H1 (cell line): ENCODE data around the gene SMIM8. TPM values are rescaled to one million over a fixed set of nuclear protein-coding genes. Genes with fewer than 3 reads are reported as not detected.

ENCODE experiments used
- CTCF ChIA-PET: fragments of 300-600 bp; sonication (Branson Sonifier 250); formaldehyde crosslinking; loops from one replicate; lab custom pipeline; 2021; ENCODE audit not compliant: partially characterized antibody; lab: Charles Lee
- POLR2A ChIA-PET: fragments of 300-600 bp; sonication (Branson Sonifier 250); formaldehyde crosslinking; loops from one replicate; lab custom pipeline; 2021; ENCODE audit warnings: inconsistent platforms; ENCODE audit not compliant: partially characterized antibody; lab: Charles Lee
- DNase-seq, 2 experiments: peaks; one replicate each; pipeline versions ENCODE4 v3.0.0 to v3.0.0-alpha.2; 2010 to 2022; ENCODE audit warnings: low spot score in 2 of 2, low read depth in 1 of 2, mixed read lengths in 1 of 2
- FAIRE-seq: peaks from 2 replicates; lab custom pipeline; 2011; peaks lifted over from hg19 to GRCh38; lab: Jason Lieb, UNC
- H2AFZ ChIP-seq: 2 replicates; pipeline ENCODE4 v1.8.1; 2012; ENCODE audit warnings: low read length, inconsistent platforms
- H2AK5ac ChIP-seq: 2 replicates; pipeline ENCODE4 v1.6.1; 2013; ENCODE audit warnings: low read depth, low read length
- H2BK120ac ChIP-seq: replicated peaks from 2 replicates; pipeline ENCODE3; 2013; ENCODE audit warnings: low read depth, low read length, inconsistent platforms
- H2BK12ac ChIP-seq: 2 replicates; pipeline ENCODE4 v1.6.1; 2013; ENCODE audit warnings: low read depth, low read length
- H2BK15ac ChIP-seq: 2 replicates; pipeline ENCODE4 v1.6.1; 2013; ENCODE audit warnings: low read length
- H2BK20ac ChIP-seq: 2 replicates; pipeline ENCODE4 v1.6.1; 2013; ENCODE audit warnings: low read length
- H2BK5ac ChIP-seq: 2 replicates; pipeline ENCODE4 v1.6.1; 2013; ENCODE audit warnings: low read depth, low read length
- H3K14ac ChIP-seq: 2 replicates; pipeline ENCODE4 v1.6.1; 2013; ENCODE audit warnings: inconsistent platforms; ENCODE audit not compliant: insufficient read length
- H3K18ac ChIP-seq: 2 replicates; pipeline ENCODE4 v1.6.1; 2013; ENCODE audit warnings: low read length; ENCODE audit errors: extremely low read depth
- H3K23ac ChIP-seq: 2 replicates; pipeline ENCODE4 v1.6.1; 2013; ENCODE audit warnings: inconsistent platforms; ENCODE audit not compliant: insufficient read length
- H3K23me2 ChIP-seq: 2 replicates; pipeline ENCODE4 v1.6.1; 2013; ENCODE audit warnings: low read depth, low read length
- H3K27ac ChIP-seq: 2 replicates; pipeline ENCODE4 v1.6.1; 2011; ENCODE audit warnings: low read depth, low read length, inconsistent platforms
- H3K27me3 ChIP-seq, 4 experiments: replicated peaks in 1 of 4; 1 replicate in 1 of 4; 2 replicates in 3 of 4; pipeline versions ENCODE4 v1.6.1 to v1.8.1; 2011 to 2013; ENCODE audit warnings: low read length in 3 of 4, mild to moderate bottlenecking in 3 of 4, inconsistent platforms in 2 of 4, mixed read lengths in 2 of 4, moderate library complexity in 1 of 4; ENCODE audit not compliant: control insufficient read depth in 3 of 4, insufficient read depth in 3 of 4; ENCODE audit errors: extremely low read depth in 1 of 4
- H3K36me3 ChIP-seq, 4 experiments: 2 replicates each; pipeline versions ENCODE4 v1.6.1 to v1.8.1; 2011 to 2013; ENCODE audit warnings: mild to moderate bottlenecking in 4 of 4, low read length in 3 of 4, moderate library complexity in 2 of 4, control low read depth in 1 of 4, inconsistent platforms in 1 of 4; ENCODE audit not compliant: insufficient read depth in 4 of 4, control insufficient read depth in 2 of 4
- H3K4ac ChIP-seq: replicated peaks from 2 replicates; pipeline ENCODE3; 2013; ENCODE audit warnings: low read length, low read depth, mixed read lengths, inconsistent platforms; ENCODE audit not compliant: insufficient read length
- H3K4me1 ChIP-seq, 4 experiments: replicated peaks in 1 of 4; 1 replicate in 1 of 4; 2 replicates in 3 of 4; pipeline versions ENCODE4 v1.6.1 to v1.8.1; 2011 to 2013; ENCODE audit warnings: low read length in 3 of 4, inconsistent platforms in 2 of 4, mixed read lengths in 1 of 4; ENCODE audit not compliant: insufficient read depth in 4 of 4, control insufficient read depth in 3 of 4
- H3K4me2 ChIP-seq, 2 experiments: 2 replicates each; pipeline versions ENCODE4 v1.6.1 to v1.8.1; 2011 to 2013; ENCODE audit warnings: low read depth in 2 of 2, low read length in 2 of 2, control low read depth in 1 of 2, inconsistent platforms in 1 of 2, mild to moderate bottlenecking in 1 of 2; ENCODE audit not compliant: insufficient read depth in 1 of 2
- H3K4me3 ChIP-seq, 4 experiments: fragments of 200-600, 300-600 bp in 1 of 4; sonication (generic), shearing (Covaris generic), sonication (Bioruptor Twin) in 1 of 4; 2 replicates each; pipeline versions ENCODE4 v1.5.1 to v1.8.1; 2011 to 2016; ENCODE audit warnings: low read length in 4 of 4, low read depth in 3 of 4, control low read depth in 2 of 4, inconsistent platforms in 2 of 4, mild to moderate bottlenecking in 2 of 4, mixed read lengths in 1 of 4, moderate library complexity in 1 of 4; ENCODE audit not compliant: insufficient read depth in 2 of 4; ENCODE audit errors: extremely low read depth in 1 of 4
- H3K56ac ChIP-seq: replicated peaks from 2 replicates; pipeline ENCODE3; 2013; ENCODE audit warnings: low read depth, mild to moderate bottlenecking, mixed read lengths, low read length, inconsistent platforms; ENCODE audit not compliant: insufficient read length
- H3K79me1 ChIP-seq: 2 replicates; pipeline ENCODE4 v1.6.1; 2013; ENCODE audit warnings: low read depth, low read length, control low read depth
- H3K79me2 ChIP-seq, 2 experiments: 2 replicates each; pipeline versions ENCODE4 v1.6.1 to v1.8.1; 2012 to 2013; ENCODE audit warnings: low read length in 2 of 2, mild to moderate bottlenecking in 2 of 2, inconsistent platforms in 1 of 2; ENCODE audit not compliant: insufficient read depth in 2 of 2, control insufficient read depth in 1 of 2
- H3K9ac ChIP-seq, 4 experiments: replicated peaks in 1 of 4; 1 replicate in 1 of 4; 2 replicates in 3 of 4; pipeline versions ENCODE4 v1.6.1 to v1.8.1; 2011 to 2013; ENCODE audit warnings: low read depth in 3 of 4, low read length in 3 of 4, control low read depth in 2 of 4, mild to moderate bottlenecking in 2 of 4, moderate library complexity in 2 of 4, inconsistent platforms in 1 of 4; ENCODE audit errors: extremely low read depth in 1 of 4
- H3K9me3 ChIP-seq, 2 experiments: 2 replicates each; pipeline versions ENCODE4 v1.6.1 to v1.8.1; 2012 to 2013; ENCODE audit warnings: mild to moderate bottlenecking in 2 of 2, moderate library complexity in 2 of 2, control low read depth in 1 of 2, inconsistent platforms in 1 of 2, low read depth in 1 of 2, low read length in 1 of 2, mixed read lengths in 1 of 2; ENCODE audit not compliant: insufficient read depth in 2 of 2
- H4K20me1 ChIP-seq, 2 experiments: replicated peaks in 1 of 2; 2 replicates each; pipeline versions ENCODE3 to v1.8.1; 2011 to 2013; ENCODE audit warnings: inconsistent platforms in 2 of 2, low read length in 2 of 2, mild to moderate bottlenecking in 1 of 2; ENCODE audit not compliant: insufficient read depth in 2 of 2, control insufficient read depth in 1 of 2
- H4K5ac ChIP-seq: 2 replicates; pipeline ENCODE4 v1.6.1; 2013; ENCODE audit warnings: low read length, low read depth, mixed read lengths, inconsistent platforms; ENCODE audit not compliant: insufficient read length
- H4K8ac ChIP-seq: 2 replicates; pipeline ENCODE4 v1.8.0; 2013; ENCODE audit warnings: mild to moderate bottlenecking, moderate library complexity, low read length, inconsistent platforms; ENCODE audit not compliant: insufficient read depth; ENCODE audit errors: extremely low read depth
- H4K91ac ChIP-seq: replicated peaks from 2 replicates; pipeline ENCODE3; 2013; ENCODE audit warnings: low read length, mixed read lengths, inconsistent platforms; ENCODE audit not compliant: insufficient read length
- BRCA1 ChIP-seq: IDR thresholded peaks from 2 replicates; pipeline ENCODE4 v1.6.1; 2012; ENCODE audit warnings: low read depth, low read length, improper control_type of control experiment
- CBX5 ChIP-seq: fragments of 300-800, 300-1000 bp; sonication (generic); IDR thresholded peaks from 2 replicates; pipeline ENCODE4 v1.7.1; 2016; ENCODE audit warnings: antibody characterized with exemption, low read length, low read depth
- CEBPB ChIP-seq: IDR thresholded peaks from 2 replicates; pipeline ENCODE4 v1.6.1; 2012; ENCODE audit warnings: low read depth, low read length
- CHD1 ChIP-seq: IDR thresholded peaks from 2 replicates; pipeline ENCODE4 v1.6.1; 2012; ENCODE audit warnings: low read depth, low read length, improper control_type of control experiment
- FOSL1 ChIP-seq: IDR thresholded peaks from 2 replicates; pipeline ENCODE4 v1.6.1; 2011; ENCODE audit warnings: mild to moderate bottlenecking, low read depth, low read length, moderate library complexity; ENCODE audit not compliant: insufficient read depth
- GABPA ChIP-seq: IDR thresholded peaks from 2 replicates; pipeline ENCODE4 v1.6.1; 2011; ENCODE audit warnings: mild to moderate bottlenecking, low read length, moderate library complexity, borderline replicate concordance; ENCODE audit not compliant: insufficient read depth
- JUND ChIP-seq: IDR thresholded peaks from 2 replicates; pipeline ENCODE4 v1.6.1; 2011; ENCODE audit warnings: mild to moderate bottlenecking, improper control_type of control experiment, low read length
- SAP30 ChIP-seq: fragments of 300-600 bp; sonication (generic); IDR thresholded peaks from 2 replicates; pipeline ENCODE4 v1.7.1; 2012; ENCODE audit warnings: low read length, moderate library complexity, mild to moderate bottlenecking, inconsistent platforms; ENCODE audit not compliant: insufficient read depth, insufficient replicate concordance
- SIN3A ChIP-seq, 2 experiments: IDR thresholded peaks in 1 of 2; conservative IDR thresholded peaks in 1 of 2; 2 replicates each; pipeline ENCODE4 v1.6.1; 2011 to 2012; ENCODE audit warnings: low read length in 2 of 2, improper control_type of control experiment in 1 of 2, low read depth in 1 of 2, mild to moderate bottlenecking in 1 of 2
- TAF7 ChIP-seq: optimal IDR thresholded peaks from 2 replicates; pipeline ENCODE3; 2011; ENCODE audit warnings: low read depth, mild to moderate bottlenecking, inconsistent platforms, low read length, moderate library complexity, borderline replicate concordance
- YY1 ChIP-seq: IDR thresholded peaks from 2 replicates; pipeline ENCODE4 v1.6.1; 2011; ENCODE audit warnings: low read depth, mild to moderate bottlenecking, low read length
- WGBS, 2 experiments: shearing (Covaris generic) in 1 of 2; methylation state at CpG; one replicate each; pipeline versions ENCODE4 v1.1.6 to v1.1.7; 2013 to 2015; ENCODE audit warnings: low lambda C conversion rate in 2 of 2, mixed read lengths in 2 of 2, inconsistent platforms in 1 of 2, low coverage in 1 of 2, missing lambda C conversion rate in 1 of 2; ENCODE audit not compliant: insufficient replicate concordance in 2 of 2, insufficient coverage in 1 of 2, insufficient read length in 1 of 2; ENCODE audit errors: extremely low coverage in 1 of 2, missing lambda C conversion rate in 1 of 2; 5-methylcytosine and 5-hydroxymethylcytosine counted together
- polyA plus RNA-seq, 7 experiments: library from polyadenylated mRNA; depleted of rRNA in 3 of 7; stranded (reverse) in 5 of 7; unstranded in 2 of 7; fragments of >200 nt in 5 of 7; fragments of 200-250 nt in 2 of 7; gene quantifications; 1 replicate in 5 of 7; 2 replicates in 1 of 7; 4 replicates in 1 of 7; pipeline versions ENCODE4 v1.2.1 to v1.2.3, GENCODE V29; 2011 to 2013; ENCODE audit warnings: missing spikeins in 2 of 7, mixed read lengths in 2 of 7
- total RNA-seq: library from RNA; stranded (reverse); fragmentation: NEBNext Ultra II Directional; extraction: Animal tissue kit (Norgen Biotek cat#: 25700); gene quantifications from 2 replicates; pipeline ENCODE4 v1.2.1, GENCODE V29; 2021
- TF ChIP-seq, protein P1 (sequence below): IDR thresholded peaks from 2 replicates; pipeline ENCODE4 v1.6.1; 2011; ENCODE audit warnings: low read depth, mild to moderate bottlenecking, low read length; ENCODE audit not compliant: insufficient read depth

Gene SMIM8
- total and polyA plus RNA-seq, 2 of the 8 experiments (the other 6 are each of a cell fraction or from before 2014, with no cell fraction given): 3.0 to 10.7 TPM

- Histone ChIP-seq H4K8ac (no peak overlapping the region), H2BK12ac (no peak overlapping the region), H3K14ac (no peak overlapping the region), H3K4me2 (no peak overlapping the region), H2BK5ac (no peak overlapping the region), H2BK20ac (no peak overlapping the region), H3K4ac (no peak overlapping the region), H3K4me3 (no peak overlapping the region), H4K91ac (no peak overlapping the region), H3K18ac (no peak overlapping the region), H3K9me3 (no peaks in the 10 kb centered on the region), H3K9ac (no peak overlapping the region), H3K79me2 (no peaks in the 10 kb centered on the region), H3K27me3 (no peaks in the 10 kb centered on the region), H3K23me2 (no peaks in the 10 kb centered on the region), H3K23ac (no peak overlapping the region), H3K36me3 (no peaks in the 10 kb centered on the region), H3K4me1 (no peaks in the 10 kb centered on the region), H4K20me1 (no peaks in the 10 kb centered on the region), H4K5ac (no peak overlapping the region), H3K79me1 (no peaks in the 10 kb centered on the region), H2AK5ac (no peak overlapping the region), H2BK15ac (no peak overlapping the region), H3K27ac (no peak overlapping the region), H2BK120ac (no peak overlapping the region), H3K56ac (no peak overlapping the region), H2AFZ (no peak overlapping the region)
- ChIA-PET CTCF (no interaction called here), POLR2A (no interaction called here)
- no peak for FAIRE-seq
- 84% methylated on average over 1 of the region's 1 CpG; no CpG with 5 or more reads in 1 of the 2 experiments for WGBS, 2 experiments
- DNase-seq: no peak
- TF ChIP-seq TAF7 (no peak), FOSL1 (no peak), CHD1 (no peak), BRCA1 (no peak), SIN3A (conservative IDR thresholded peaks at IDR 0.05 in 1 of 2, IDR thresholded peaks at IDR 0.05 in 1 of 2; ENCODE audit: low read depth in 1 of 2, low read length in 2 of 2) (no peak), GABPA (no peak), YY1 (no peak), CBX5 (no peak), SAP30 (no peak), JUND (no peak), CEBPB (no peak)
- TF ChIP-seq, protein P1, sequence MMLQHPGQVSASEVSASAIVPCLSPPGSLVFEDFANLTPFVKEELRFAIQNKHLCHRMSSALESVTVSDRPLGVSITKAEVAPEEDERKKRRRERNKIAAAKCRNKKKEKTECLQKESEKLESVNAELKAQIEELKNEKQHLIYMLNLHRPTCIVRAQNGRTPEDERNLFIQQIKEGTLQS: no peak
Measured at GRCh38 chr6:87384038-87384437, 61.6 kb downstream of the SMIM8 start.
